NCI-H2081 treated with DMSO at 0.1 percent for 48 hours (cell line): ENCODE results near the gene MORN1.

ENCODE experiments used
- DNase-seq: peaks from one replicate; lab custom pipeline; 2025; lab: John Stamatoyannopoulos, UW

Gene MORN1

DNA sequence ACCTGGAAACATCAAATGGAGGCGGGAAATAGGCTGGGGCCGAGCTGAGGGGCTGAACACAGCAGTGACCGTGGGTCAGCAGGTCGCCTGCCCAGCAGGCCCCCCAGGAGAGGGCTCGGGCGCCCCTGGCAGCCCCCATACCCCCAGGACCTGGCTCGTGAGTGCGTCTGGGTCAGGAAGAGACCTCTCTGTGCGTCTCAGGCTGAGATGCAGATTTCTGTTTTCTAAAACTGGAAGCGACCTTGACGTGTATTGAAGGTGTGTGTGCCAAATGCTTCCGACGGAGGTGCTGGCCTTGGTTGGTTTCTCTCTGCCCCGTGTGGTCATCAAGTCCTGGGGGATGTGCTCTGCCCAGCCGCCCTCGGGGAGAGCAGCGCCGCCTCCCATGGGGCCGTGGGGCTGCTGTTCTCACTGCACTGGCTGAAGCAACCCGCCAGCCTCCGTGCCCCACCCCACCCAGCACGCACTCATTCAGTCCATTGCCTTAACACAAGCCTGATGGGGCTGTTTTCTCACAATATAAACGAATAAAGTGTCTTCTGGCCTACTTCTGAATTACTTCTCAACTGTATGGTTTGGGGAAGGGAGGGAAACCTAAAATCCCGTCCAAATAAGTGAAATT is 13.6 kb upstream of the MORN1 start:
- DNase-seq = no peak

DNA sequence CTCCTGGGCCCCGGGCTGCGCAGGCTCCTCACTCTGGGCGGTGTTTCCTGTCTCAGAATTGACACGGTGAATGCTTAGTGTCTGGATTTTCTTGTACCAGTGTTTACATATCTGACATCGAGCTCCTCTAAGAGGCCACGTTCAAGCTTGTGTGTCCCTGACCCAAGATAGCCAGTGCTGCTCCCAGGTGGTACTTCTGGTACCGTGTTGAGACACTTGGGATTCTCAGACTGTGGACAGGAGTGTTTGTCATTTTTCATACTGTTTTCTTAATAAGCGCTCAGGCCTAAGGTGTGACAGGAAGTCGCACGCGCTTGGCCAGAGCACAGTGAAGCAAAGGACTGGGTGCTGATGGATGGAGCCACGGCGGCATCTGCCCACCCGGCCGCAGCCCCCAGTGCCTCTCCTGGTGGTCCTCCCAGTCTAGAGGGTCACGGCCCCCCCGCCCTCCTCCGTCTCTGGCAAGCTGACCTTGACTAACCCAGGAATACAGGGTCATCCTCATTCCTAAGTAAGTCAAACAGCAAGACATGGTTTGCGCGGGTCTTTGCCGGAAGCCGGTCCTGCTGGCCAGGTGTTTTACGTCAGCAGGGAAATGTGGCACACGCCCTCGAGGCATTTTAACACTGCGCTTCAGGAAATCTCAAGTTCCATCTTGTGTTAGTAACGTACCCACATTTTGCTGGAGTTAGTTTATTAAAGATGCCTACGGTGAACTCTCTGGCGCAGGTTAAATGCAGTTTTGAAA is 13.0 kb upstream of the MORN1 start:
- no peak for DNase-seq

DNA sequence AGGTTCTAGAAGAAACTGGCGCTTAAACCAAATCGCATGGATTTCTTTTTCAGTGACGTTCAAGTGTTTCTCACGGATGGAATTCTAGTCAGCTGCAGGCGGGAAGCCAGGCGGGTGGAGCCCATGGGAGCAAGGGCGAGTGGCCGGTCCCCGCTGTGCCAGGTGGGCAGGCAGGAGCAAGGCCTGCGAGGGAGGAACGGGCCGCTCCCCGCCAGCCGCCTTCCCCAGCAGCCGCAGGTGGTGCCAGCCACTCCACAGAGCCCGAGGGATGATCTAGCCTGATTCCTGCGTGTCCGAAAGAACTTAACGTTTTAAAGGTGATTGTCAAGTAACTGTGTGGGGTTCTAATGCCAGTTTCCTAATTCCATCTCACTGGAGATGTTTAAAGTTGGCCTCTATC is 11.9 kb upstream of the MORN1 start:
- DNase-seq = no peak

DNA sequence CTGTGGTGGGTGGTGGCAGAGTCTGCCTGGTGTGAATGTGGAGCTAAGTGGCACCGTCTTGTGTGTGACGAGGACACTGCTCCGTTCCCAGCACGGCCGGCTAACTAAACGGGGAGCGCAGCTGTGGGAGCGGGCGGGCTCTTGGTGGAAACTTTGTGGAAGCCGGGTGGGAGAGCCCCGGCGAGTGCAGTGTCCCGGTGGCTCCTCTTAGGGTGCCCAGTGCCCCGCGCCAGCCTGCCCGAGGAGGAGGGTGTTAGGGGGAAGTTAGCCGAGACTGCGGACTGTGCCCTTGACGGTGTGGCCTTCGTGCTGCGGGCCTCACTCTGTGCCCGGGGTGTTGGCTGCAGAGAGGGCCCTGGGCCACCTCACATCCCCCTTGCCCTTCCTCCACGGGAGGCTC is 11.1 kb upstream of the MORN1 start:
- DNase-seq = no peak

DNA sequence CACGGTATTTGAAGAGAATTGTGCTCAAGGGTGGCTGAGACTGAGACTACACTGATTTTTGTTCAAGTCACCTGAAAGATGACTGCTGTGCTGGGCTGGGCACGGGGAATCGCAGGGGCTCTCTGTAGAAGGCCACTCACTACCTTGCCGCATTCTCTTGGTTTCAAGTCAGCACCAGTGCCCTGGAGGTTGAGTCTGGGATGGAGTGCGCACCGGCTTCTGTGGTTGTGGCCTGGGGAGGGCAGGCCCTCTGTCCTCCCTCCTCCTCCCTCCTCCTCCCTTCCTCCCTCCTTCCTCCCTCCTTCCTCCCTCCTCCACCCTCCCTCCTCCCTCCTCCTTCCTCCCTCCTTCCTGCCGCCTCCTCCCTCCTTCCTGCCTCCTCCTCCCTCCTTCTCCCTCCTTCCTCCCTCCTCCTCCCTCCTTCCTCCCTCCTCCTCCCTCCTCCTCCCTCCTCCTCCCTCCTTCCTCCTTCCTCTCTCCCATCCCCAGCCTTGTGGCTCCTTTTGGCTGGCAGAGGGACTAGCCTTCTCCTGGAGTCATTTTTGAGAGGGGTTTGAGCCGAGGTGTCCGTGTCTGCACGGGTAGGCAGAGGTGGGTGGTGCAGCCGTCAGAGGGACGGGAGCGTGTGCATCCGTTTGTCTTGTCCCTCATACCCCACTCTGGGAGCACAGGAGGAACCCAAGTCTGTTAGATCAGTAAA is 9.7 kb upstream of the MORN1 start:
- DNase-seq = no peak

DNA sequence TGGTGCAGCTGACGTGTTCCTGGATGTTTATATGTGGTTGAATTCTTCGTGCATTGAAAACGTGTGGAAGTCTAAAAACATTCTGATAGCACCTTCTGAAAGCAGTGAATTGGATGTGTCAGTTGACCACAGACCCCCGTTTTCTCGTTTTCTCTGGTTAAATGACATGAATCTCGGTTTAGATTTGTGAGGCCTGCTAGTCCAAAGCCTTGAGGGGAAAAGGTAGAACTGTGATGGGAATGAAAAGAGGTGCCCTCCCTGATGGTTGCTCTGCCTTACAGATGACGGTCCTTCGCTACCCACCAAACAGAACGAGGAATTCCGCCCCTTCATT is 9.2 kb upstream of the MORN1 start:
- DNase-seq = no peak

DNA sequence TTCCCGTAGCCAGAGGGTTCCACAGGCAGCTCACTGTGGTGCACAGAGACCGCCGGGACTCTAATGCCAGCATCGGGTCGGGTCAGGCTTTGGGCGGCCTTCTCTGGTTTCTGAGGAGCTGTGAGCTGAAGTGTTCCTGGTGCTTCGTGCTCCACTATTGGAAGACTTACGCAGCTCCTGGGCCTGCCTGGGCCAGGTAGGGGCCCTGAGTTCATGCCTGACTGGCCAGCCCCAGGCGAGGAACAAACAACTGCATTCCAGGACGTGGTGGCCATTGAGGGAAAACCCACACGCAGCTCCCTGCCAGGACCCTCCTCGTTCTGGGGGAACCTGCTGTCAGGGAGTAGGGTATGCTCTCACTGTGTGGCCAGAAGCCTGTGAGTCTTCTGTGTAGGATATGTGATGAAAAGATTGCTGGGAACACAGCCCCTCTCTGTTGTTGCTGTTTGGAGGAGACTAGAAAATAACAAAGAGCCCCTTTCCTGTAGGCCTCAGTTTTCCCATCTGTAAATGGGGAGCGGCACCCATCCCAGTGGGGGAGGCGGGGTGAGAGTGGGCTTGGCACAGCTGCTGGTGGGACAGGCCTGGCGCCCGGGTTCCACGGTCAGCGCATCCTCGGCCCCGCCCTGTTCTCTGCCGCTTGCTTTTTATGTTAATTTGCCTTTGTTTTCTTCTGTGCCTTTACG is 8.7 kb upstream of the MORN1 start:
- DNase-seq = no peak

DNA sequence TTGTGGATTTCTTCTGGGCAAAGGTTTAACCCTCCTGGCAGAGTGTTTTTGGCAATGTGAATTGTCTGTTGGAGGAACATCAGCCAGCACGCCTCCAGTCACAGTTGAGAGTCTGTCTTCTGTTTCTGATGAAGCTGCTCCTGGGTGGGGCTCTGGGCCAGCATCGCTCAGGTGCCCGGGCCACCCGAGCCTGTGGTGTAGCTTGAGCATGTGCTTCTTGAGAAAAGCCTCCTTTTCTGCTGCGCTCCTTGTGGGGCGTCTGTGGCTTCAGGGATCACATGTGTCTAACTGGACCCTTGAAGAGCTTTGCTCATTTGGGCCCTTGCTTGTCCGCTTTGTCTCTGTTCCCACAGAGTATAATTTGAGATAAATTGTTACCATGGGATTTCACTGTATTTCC is 7.5 kb upstream of the MORN1 start:
- no peak for DNase-seq

DNA sequence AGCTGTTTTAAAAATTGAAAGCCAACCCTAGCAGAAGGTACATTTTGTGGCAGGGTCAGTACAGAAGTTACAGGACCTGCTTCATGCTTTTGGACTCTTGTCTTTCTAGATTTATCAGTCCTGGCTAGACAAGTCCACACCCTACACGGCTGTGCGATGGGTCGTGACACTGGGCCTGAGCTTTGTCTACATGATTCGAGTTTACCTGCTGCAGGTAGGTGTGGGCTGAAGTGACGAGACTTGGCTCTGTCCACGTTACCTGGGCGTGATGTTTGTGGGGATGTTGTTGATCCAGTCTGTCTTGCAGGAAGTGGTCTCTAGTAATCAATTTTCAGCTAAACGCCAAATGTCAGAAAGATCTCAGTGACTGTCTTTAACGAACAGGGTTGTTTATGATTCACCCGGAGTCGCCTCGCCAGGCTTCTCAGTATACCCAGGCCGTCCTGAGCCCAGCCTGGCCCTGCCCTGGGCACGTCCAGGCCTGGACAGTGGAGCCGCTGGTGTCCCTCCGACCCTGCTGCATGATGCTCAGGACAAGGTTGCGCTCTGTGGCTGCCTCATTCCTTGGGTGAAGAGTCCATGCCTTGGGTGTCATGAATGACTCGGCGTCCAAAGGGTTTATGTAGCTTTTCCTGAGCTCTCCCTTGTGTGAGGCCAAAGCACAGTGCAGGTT is 5.8 kb upstream of the MORN1 start:
- no peak for DNase-seq

DNA sequence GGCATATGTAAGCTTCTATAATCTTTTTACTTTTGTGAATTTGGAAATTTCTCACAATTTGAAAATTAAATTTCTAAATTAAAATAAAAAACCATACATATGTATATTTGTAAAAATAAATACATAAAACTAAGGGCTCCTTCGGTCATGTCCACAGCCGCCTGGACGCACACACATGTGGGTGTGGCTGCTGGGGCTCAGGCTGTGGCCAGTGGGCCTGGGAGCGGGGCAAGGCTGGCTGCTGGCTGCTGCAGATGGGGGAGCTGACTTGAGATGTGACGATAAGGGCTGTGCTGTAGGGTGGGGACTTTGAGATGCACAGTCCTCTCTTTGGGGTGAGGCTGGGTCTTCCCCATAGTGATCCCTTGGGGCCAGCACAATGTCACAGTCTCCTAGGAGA is 5.1 kb upstream of the MORN1 start:
- no peak for DNase-seq

DNA sequence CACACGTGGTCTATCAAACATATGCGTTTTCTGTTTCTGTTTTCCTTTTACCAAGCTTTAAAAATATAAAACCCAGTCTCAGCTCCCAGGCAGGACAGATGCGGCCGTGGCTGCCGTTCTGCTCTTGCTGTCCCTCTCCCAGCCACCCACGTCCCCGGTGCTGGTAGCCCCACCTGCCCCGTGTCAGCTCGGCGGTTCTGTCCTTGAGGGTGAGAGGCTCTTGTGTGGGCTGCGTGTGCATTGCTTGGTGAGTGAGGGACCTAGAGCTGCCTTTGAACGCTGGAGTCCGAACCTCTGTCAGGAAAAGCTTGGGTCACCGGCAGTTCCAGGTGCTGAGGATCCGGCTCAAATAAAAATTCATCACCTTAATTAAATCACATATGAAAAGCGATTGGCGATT is 4.7 kb upstream of the MORN1 start:
- DNase-seq = no peak

DNA sequence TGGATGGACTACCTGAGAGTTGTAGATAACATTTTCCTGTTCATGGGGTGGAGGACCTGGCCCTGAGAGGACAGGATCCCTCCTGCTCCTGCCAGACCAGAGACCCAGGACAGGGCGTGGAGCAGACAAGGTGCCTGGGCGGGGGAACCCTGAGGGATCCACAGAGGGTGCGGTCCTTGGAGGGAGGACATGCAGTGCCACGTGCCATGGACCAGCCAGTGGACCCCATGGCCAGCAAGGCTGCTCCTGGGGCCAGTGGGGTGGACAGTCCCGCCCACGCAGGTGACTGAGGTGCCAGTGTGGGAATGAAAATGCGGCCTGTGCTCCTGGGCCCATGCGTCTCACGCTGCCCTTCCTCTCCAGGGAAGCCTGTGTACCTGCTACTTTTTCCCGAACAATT is 3.9 kb upstream of the MORN1 start:
- no peak for DNase-seq

DNA sequence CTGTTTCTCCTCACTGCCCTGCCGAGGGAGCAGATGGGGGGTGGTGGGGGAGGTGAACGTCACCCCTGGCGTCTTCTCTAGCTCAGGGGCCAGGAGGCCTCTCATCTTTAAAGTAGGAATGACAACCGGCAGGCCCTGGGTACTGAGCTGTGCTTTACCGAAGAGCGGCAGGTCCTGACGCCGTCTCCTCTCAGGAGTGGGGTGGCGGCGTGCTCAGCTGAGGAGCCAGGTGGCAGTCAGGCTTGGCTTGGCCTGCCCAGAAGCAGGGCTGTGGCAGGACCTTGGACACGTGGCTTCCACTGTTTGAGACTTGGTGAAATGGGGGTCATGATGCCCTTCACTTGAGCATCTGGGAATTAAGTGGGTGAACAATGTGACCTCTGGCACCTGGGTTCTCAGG is 3.4 kb upstream of the MORN1 start:
- no peak for DNase-seq

DNA sequence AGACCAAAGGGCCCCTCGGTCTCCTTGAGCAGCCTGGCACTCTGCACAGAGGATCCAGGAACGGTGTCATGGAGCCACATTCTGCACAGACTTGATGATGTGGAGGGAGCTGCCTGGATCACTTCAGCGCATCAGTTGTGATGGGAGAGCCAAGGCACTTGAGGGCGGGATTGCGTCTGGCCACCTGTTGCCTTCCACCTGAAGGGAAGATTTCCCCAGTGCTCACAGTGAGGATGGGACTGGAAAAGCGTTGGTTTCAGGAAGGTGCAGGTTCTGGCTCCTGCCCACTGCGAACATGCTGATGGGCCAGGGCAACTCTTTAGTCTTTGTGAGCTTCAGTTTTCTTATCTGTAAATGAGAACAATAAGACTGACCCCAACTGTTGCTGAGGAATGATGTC is 2.9 kb upstream of the MORN1 start:
- no peak for DNase-seq

DNA sequence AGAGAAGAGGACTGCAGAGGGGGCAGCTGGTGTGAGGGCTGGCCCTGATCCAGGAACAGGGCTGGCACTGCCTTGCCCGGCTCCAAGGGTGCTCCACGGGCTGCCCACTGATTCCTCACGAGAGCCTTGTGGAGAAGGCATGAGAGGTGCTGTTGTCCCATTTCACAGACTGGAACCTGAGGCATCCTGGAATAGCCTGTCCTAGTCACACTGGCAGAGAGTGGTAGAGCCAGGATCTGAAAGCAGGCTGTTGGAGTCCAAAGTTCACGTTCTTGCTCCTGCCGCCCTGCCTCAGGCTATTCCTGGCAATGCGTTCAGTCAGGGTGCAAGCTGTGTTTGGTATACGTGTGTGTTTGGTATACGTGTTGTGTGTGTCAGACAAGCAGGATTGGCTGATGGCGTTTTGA is 2.1 kb upstream of the MORN1 start:
- no peak for DNase-seq

DNA sequence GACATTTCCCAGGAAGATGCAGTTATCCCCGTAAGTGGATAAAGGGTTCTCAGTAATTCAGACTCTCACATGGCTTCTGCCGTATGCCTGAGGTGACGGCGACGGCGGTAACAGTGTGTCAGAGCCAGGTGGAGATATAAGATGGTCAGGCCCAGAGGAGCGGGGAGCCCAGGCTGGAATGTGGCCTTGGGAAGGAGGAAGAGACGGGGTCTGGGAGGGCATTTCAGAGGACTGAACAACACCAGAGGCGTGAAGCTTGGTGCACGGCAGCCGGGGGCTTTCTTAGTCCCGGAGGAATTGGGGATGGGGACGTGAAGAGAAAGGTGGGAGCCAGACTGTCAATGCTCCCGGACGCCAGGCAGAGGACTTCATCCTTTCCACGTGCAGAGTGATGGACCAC is 1.3 kb upstream of the MORN1 start:
- DNase-seq = no peak

DNA sequence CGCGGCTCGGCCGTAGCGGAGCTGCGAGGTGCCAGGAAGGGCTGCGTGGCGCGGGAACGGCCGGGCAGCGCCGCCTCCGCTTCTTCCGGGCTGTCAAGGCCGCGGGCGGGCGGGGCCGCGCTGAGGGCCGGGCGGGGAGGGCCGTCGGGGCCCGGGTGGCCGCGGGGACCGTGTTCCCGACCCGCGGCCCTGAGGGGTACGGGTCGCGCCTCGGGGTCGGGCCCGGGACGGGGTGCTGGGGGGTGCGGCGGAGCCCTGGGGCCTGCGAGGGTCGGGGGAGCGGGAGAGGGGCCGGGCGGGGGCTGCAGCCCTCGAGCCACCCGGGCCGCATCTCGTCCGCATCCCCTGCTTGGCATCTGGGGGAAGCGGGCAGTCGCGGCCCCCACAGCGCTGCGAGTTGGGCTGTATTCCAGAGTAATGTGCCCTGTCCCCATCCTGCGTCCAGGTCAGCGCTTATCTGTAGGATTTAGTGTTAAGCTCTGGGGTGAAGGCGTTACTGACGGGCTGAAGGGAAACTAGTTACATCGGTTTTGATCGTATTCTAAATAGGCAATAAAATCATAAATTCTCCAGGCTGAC is 666 bp upstream of the MORN1 start:
- no peak for DNase-seq

DNA sequence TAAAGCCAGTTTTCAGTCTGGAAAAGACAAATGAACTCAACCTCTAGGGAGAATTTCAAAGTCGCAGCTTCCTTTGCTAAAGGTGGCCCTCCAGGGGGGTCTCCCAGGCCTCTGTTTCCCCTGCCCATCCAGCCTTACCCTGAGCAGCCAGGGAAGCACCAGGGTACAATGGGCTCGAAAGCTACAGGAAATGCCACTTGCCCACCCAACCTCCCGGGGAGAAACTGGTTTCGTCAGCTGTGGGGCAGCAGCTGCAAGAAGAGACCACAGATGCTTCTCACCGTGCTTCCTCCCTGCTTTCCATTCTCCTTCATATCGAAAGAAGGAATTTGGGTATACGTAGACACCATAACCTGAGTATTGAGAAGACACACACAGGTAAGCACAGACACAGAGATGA is 1.7 kb downstream of the MORN1 start:
- DNase-seq = no peak

DNA sequence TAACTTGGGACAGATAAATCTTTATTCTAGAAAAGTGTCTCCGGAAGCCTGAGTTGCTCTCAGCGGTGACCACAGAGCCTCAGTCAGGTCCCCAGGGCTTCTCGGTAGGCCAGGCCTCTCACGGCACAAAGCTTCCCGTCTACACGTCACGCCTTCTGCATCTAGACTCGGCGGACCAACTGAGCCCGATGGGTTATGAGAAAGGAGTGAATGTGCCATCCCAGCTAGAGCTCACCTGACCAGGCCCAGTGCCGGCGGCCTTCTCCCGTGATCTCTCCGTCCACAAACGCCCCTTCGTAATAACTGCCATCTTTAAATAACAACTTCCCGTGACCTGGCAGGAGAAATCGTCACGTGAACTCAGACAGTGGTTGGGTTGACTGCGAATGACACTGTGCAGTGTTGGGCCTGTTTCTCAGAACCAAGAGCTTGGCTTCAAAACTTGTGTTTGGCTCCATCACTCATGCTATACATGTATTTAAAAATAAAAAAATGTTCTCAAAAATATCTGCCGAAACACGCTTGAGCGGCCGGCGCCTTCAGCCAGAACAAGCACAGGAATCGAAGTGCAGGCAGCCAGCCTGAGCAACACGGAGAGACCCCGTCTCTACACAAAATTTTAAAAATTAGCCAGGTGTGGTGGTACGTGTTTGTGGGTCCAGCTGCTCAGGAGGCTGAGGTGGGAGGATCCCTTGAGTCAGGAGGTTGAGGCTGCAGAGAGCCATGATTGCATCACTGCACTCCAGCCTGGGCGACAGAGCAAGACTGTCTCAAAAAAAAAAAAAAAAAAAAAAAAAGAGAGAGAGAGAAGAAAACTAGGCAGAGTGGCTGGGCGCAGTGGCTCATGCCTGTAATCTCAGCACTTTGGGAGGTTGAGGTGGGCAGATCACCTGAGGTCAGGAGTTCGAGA is 3.1 kb downstream of the MORN1 start:
- DNase-seq = no peak

DNA sequence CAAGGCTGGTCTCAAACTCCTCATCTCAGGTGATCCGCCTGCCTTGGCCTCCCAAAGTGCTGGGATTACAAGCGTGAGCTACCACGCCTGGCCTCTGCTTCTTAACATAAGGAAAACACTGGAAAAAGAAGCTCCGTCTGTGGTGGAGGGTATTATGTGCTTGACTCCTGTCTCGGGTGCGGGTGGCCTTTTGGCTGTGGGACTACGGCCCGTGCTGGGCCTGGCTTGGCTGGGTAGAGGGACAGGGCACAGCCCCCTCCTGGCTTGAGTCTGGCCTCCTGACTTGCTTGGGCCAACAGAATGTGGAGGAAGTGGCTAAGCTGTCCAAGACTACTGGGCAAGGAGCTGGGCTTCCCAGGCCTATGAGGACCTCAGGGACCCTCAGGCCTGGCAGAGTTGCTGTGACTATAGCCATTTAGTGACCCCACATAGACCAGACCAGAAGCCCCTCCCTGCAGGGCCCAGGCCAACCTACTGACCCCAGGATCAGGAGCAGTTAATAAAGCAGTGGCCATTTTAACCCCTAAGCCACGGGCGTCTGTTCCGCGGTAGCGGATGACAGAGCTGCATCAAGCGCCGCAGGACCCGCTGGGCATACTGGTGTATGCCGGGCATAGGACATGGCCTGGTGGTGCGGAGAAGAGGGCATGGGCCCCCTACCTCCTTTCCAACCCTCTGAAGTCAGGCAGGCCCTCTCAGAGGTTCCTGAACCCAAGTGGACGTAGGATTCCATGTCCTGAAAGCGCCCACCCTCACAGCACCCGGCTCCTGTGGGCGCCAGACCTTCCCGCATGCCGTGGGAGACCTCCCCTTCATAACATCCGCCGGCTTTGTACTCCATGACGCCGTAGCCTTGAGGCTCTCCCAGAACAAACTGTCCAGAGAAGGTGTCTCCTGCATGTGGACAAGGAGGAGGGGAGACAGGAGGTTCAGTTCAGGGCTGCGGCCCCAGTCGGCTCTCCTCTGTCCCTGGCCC is 4.4 kb downstream of the MORN1 start:
- DNase-seq = no peak
